GM12892 (cell line): Measurements from ENCODE around the gene FRMD5.

Experiments
- POLR2A ChIP-seq: IDR thresholded peaks from 2 replicates; pipeline ENCODE4 v1.6.1; 2011; ENCODE audit warnings: low read depth, low read length, control low read depth
- POLR2AphosphoS5 ChIP-seq: IDR thresholded peaks from 2 replicates; pipeline ENCODE4 v1.6.1; 2011; ENCODE audit warnings: low read depth, low read length, control low read depth

DNA sequence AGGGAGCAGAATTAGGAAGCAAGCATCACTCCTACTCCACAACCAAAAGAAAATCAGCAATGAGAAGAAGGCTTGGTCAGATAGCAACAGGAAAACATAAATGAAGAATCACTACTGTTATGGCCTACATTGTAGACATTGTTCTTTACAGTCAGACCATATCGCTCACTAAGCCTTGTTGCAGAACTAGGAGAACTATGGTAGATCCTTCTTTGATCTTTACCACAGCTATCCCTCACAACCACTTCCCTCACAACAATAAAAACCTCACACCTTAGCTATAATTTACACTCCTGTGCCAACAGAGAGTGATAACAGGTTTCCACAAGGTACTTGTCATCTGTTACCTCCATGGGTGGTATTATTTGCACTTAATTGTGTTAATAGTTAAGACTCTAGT lies 241.7 kb downstream of the FRMD5 start:
- TF ChIP-seq POLR2A (no peak), POLR2AphosphoS5 (no peak)
